ENCODE results near the gene LAD1. TPM values are rescaled to one million over a fixed set of nuclear protein-coding genes. Genes with fewer than 3 reads are reported as not detected.

LAD1 gene, protein sequence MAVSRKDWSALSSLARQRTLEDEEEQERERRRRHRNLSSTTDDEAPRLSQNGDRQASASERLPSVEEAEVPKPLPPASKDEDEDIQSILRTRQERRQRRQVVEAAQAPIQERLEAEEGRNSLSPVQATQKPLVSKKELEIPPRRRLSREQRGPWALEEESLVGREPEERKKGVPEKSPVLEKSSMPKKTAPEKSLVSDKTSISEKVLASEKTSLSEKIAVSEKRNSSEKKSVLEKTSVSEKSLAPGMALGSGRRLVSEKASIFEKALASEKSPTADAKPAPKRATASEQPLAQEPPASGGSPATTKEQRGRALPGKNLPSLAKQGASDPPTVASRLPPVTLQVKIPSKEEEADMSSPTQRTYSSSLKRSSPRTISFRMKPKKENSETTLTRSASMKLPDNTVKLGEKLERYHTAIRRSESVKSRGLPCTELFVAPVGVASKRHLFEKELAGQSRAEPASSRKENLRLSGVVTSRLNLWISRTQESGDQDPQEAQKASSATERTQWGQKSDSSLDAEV
- total RNA-seq (ENCODE audit: low replicate concordance) = 1.1 TPM in 1 of 2 replicates, not detected in the other

GRCh38 chr1:201399018-201399351 lies at the start of gene LAD1:
LAD1 (minus strand) TSS chr1:201399324; CDS start chr1:201399306, 18 bp downstream.

DNA sequence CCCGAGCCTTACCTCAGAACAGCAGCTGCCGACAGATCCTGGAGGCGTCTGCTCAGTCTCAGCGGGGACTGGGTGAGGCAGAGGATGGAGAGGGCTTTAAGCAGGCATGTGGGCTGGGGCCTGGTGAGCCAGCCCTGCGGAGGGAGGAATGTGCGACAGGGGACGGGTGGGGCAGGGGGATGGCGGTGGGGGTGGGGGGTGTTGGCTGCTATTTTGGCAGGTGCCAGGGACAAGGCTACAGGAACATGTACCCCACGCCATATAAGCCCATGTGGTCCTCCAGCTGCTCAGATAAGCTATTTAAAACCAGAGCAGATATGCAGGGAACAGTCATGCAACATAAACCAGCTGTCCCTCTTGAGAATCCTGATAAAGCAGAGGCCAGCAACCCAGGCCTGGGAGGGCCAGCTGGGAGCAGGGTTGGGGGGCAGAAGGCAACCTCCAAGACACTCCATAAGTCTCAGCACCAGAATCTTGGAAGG lies 21.5 kb downstream of the LAD1 start, which contains the start of gene TNNT2:
Gene TNNT2, minus strand, starts transcription at position 70 of the 482 bp plus-strand sequence. CDS start 4,426 bp downstream, outside the sequence.

Other genes starting within 250 kb of the LAD1 start
- gene TMEM9, start 244.8 kb downstream of the LAD1 start, total RNA-seq (ENCODE audit: low replicate concordance) = 107 and 134 TPM in 2 replicates
- 0.82 TPM in 1 of 2 replicates, not detected in the other for gene IGFN1, start 208.5 kb downstream of the LAD1 start, total RNA-seq (ENCODE audit: low replicate concordance)
- gene PKP1, start 115.8 kb downstream of the LAD1 start, total RNA-seq (ENCODE audit: low replicate concordance) = 0.23 TPM in 1 of 2 replicates, not detected in the other
- gene TNNT2, start 21.6 kb downstream of the LAD1 start, total RNA-seq (ENCODE audit: low replicate concordance) = 0.35 TPM in 1 of 2 replicates, not detected in the other
- not detected in 2 replicates for gene TNNI1, start 22.4 kb upstream of the LAD1 start, total RNA-seq (ENCODE audit: low replicate concordance)
- 76.0 and 136 TPM in 2 replicates for gene PHLDA3, start 69.9 kb upstream of the LAD1 start, total RNA-seq (ENCODE audit: low replicate concordance)
- gene CSRP1, start 107.8 kb upstream of the LAD1 start, total RNA-seq (ENCODE audit: low replicate concordance) = 179 and 270 TPM in 2 replicates
- 6.9 and 26.6 TPM in 2 replicates for gene NAV1, start 139.8 kb upstream of the LAD1 start, total RNA-seq (ENCODE audit: low replicate concordance)